M059J (cell line): ENCODE data around the gene VEZF1. TPM values are rescaled to one million over a fixed set of nuclear protein-coding genes. Genes with fewer than 3 reads are reported as not detected.
"Not testable (repeated sequence)": the region's sequence is repeated elsewhere in the genome, so short reads cannot be mapped to it uniquely, and the experiment has no call there.

ENCODE experiments used
- DNase-seq: peaks from one replicate; pipeline ENCODE4 v3.0.0-alpha.2; 2012; ENCODE audit warnings: low read depth
- total RNA-seq: library from RNA; depleted of rRNA; stranded (reverse); fragments of >200 nt; shearing (Covaris generic); gene quantifications from 2 replicates; pipeline ENCODE4 v1.2.3, GENCODE V29; 2014

VEZF1 gene
- total RNA-seq, 1 experiment from 2014 or later: 62.4 TPM

DNA sequence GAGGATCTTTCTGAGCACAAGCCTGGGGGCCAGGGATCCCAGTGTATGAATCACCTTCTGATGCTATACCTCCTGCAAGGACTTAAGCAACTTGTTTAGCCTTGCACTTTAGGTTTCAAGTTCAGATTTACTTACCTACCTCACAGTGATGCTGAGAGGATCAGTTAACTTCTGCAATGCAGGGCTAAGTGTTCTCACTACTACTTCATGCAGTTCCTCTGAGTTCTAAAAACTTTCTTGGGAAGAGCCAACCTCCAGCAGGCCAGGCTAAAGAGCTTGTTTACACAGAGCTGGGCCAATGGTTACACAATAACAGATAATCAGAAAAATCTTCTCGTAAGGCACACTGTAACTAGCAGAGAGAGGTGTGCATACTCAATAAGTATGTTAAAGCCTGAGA, 13.0 kb downstream of the VEZF1 start:
- DNase-seq: no peak

DNA sequence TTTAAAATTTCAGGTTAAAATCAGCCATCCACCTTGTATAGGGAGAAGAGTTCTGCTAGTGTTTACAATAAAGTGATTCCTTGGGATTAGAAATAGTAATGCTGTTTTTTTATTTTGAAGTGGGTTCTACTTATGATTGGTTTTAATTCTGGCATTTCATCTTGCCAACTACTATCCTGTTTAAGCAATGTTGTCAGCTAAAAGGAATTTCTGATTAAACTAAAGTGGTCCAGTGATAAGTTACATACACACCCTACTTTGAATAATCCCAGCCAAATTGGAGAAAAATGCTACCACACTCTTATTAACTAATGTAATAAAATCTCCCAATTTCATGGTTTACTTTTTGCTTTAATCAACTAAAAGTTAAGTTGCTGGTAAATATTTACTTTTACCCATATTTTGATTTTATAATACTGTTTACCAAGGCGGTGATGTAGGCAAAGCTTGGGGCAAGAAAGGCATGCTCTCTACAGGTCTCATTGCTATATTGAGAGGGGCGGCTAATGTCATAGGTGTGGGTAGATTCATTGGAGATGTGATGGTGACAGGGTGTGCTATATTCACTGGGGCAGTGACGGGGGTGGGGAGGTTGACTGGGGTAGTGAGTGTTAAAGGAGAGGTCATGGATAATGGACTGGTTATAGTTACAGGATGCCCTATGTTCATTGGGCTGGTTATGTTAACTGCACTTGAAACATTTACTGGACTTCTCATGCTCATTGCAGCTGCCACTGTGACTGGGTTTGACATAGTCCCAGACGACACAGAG, 13.8 kb downstream of the VEZF1 start:
- DNase-seq: not testable (repeated sequence)

DNA sequence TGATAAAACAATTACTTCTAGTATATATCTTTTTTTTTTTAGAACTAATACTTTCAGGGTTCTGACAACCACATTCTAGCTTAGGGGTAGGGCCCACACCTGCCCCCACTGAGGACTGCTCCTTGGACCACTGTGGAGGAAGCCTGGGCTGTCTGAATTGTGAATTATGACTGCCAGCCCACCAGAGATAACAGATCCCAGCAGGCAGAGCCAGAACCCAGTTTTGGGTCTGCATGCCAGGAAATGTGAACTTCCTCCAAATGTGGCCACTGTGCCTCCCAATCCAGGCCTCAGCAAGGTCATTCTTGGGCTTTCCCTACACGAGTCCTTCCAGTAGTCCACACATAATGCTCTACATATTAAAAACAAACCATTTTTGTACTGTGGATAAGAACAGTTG, 15.9 kb downstream of the VEZF1 start:
- DNase-seq: no peak

DNA sequence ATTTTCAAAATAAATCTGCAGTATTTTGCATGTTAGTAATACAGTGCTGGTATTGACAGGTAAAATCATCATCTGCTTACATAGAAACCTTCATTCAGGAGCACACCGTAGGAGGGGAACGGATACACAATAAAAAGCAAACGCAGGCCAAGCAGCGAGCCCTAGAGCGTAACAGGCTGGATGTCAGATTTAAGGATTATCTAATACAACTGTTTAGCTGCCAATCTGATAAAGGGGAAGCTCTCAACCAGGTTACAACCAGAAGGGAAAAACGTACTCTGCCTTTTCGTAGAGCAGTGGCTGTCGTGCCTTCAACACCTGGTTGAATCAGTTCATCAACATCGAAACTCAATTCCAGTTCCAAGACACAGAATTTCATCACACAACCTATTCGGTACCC, 16.5 kb downstream of the VEZF1 start:
- no peak for DNase-seq

DNA sequence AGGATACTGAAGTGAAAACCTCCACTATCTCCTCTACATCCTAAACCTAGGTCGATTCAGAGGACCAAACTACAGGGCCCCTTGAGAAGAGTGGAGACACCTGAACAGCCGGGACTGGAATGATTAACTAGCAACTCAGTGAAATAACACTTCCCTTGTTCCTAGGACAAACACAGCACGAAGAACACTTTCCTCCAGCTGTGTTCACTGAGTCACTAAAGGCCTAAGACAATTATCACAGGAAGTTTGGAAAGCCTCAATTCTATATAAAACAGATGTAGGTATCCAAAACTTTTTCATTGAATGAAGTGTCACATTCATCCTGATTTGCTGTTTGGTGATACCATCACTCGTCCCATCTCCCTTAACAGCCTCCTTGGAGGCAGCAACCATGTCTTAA, 17.3 kb downstream of the VEZF1 start:
- DNase-seq: no peak

DNA sequence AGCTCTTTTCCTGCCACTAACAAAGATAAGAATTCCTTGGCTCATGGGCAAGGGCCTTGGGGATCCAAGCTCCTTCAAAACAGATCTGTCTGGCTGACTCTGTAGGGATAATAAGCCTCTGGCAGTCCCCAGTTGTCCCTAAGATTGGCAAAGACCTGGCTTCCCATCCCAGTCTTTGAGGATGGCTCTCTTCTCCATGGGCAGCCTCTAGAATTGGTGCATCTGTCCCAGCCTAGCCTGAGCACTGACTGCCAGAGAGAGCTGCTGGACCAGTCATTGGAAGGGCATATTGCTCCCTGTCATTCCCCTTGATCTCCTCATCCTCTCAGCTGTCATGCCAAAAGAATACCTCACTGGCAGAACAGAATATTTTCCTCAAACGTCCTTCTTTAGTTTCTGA, 19.6 kb downstream of the VEZF1 start:
- DNase-seq: no peak

DNA sequence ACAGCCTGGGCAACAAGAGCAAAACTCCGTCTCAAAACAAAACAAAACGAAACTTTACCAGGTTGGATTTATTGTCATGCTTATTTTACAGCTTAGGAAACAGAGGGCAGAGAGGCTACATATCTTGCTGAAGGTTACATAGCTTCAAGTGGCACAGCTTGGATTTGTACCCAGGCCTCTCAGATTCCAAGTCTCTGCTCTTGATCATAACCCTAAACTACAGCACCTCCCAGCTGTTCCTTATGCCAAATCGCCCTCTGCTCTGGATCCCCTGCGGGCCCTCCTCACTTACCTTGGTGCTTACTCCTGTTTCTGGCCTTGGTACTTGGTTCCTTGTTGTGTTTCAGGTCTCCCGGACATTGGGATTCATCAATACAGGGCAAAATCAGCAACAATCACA, 21.2 kb downstream of the VEZF1 start:
- DNase-seq: no peak

DNA sequence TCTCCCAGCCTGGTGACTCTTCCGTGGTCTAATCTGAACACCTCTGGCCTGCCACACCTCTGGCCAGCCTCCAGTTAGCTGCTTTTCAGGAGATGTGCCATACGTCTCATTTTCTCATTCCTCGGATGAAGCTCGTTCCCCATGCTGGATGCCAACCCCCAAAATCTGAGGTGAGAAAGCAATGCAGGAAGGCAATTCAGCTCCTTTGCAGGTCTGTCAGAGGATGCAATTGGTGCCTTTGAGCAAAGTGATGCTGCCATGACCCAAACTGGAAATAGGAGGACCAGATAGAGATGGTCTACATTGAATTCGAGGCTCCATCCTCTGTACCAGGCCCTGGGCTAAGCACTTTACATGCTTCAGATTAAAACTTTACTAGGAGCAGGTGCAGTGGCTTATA, 21.8 kb downstream of the VEZF1 start:
- DNase-seq: no peak

DNA sequence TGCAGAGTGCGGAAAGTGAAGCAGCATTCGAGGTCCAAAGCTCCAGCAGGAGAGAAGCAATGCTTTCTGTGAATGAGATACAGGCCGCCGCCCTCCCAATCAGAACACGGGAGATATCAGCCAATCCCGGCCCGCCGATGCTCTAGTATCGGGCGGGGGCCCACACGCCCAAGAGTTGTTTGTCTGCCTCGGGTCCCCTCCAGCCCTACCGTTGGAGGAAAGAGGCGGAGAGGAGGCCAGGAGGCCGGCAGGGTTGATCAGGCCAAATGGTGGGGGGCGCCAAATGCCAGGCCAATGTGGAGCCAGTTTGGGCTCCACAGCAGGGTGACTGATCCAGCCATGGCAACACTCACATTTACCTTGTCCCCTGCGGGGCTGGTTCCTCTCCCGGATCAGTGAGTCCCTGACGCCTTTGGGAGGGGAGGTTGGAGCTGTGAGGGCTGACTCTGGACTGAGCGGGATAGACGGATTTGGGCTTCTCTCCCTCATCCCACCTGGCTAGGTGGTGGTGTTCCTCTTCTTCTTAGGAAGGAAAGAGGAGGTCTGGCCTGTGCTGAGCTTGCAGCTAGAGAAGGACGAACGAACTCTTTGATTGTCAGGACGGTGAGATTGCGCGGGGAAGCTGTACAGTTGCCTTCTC, 22.4 kb downstream of the VEZF1 start:
- no peak for DNase-seq

DNA sequence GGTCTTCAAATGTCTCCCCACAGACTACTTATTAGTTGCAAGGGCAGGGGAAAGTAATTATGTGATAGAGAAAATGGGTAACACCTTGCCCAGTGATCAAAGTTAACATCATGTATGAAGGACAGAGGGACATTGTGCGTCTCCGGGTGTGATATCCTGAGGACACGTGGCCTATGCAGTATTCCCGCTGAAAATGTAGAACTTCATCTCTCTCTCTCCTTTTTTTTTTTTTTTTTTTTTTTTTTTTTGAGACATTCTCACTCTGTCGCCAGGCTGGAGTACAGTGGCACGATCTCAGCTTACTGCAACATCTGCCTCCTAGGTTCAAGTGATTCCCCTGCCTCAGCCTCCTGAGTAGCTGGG, 24.9 kb downstream of the VEZF1 start:
- no peak for DNase-seq

DNA sequence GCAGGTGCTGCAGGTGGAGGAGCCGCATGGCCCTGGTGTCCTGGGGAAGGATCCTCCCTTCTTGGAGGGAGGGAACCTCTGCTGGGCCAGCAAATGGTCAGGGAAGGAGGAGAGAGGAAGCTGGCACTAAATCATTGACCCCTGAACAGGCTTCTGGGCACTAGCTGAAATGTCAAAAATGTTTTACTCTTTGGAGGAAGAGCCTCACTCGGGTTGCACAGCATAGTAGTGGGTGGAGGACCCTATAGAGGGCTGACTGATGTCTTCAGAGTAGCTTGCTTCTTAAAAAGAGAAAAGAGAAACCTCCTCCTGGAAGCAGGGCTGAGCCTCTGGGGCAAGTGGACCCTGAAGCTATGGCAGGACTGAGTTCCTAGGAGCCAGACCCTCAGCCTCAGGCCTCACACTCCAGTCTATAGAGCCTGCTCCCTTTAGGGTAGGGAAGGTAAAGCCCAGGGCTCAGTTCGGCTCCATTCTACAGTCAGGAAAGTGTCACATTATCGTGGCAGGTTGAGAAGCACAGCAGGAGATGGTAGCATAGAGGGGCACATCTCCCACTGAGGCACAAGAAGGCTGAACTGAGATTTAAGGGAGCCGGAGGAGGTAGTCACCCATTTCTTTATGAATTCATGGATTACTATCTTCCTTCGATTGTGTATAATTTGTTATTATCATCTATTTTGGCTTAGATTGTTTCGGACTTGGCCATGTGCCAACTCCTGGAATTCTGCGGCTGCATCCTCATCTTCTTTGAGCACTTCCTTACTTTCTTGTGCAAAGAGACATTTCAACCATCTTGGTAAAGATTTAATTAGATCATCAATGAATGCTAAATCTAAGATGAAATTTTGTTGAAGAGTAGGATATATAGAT, 25.5 kb downstream of the VEZF1 start:
- DNase-seq: no peak

DNA sequence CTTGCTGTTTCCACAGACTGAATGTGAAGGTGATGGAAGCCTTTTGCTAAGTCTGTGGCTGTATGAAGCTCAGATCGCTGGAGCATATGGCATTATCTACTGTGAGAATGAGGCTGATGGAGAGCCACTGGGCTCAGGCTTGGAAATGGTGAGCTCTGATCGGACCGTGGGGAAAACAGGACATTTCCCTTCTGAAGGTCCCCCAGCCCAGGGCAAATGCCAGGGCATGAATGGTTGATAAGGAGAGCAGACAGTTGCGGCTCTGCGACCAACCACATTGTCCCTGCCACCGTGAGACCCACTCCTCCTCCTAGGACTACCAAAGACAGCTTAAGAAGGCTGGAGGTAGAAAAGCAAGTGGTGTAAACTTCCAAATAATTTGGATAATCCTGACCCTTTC, 28.1 kb downstream of the VEZF1 start:
- DNase-seq: no peak

DNA sequence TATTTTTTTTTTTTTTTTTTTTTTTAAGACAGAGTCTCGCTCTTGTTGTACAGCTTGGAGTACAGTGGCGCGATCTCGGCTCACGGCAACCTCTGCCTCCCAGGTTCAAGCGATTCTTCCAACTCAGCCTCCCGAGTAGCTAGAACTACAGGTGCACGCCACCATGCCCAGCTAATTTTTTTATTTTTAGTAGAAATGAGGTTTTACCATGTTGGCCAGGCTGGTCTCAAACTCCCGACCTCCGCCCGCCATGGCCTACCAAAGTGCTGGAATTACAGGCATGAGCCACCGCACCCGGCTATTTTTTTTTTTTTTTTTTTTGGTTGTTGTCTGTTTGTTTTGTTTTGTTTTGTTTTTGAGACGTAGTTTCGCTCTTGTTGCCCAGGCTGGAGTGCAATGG, 29.7 kb downstream of the VEZF1 start:
- DNase-seq: not testable (repeated sequence)

DNA sequence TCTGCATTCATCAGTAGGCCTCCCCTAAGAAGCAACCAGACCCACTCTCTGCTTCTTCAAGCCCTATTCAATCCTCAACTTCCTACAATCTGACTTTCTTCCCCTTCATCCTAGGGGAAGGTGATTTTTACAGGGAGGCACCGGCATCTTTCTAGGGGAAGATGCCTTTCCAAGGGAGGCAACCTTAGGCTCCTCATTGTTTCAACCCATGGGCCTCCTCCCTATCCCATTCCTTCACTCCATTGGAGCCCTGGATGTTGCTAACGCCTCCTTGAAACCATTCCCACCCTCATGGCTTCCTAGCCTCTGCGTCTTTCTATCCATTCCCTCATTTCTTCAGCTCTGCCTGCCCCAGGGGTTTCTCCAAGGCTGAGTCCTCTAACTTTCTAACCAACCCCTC, 30.2 kb downstream of the VEZF1 start:
- no peak for DNase-seq

DNA sequence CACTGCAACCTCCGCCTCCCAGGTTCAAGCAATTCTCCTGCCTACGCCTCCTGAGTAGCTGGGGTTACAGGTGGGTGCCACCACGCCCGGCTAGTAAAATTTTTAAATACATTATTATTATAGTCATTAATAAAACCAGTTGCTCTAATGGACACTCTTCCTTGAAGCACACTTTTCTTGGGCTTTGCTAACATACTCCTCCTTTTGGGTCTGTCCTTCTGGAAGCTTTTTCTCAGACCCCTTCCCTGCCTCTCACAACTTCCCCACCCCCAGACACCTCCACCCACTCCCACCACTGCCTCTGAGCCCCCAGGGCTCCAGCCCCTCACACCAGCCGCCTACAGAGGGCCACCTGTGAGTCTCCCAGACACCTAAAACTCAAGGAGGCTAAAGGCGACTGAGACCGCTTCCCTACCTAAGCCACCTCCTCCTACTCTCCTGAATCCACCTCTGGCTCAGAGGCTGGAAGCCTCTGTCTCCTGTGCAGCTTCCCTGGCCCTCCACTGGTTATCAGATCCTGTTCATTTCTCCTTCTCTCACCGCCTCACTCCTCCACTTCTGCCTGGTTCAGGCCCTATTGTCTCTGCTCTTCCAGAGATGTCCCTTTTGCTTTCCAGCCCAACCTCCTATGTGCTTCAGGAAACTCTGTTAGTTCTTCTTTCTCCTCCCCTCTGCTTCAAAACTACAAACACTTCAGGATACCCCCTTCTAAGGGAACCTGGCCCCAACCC, 30.8 kb downstream of the VEZF1 start:
- DNase-seq: no peak

DNA sequence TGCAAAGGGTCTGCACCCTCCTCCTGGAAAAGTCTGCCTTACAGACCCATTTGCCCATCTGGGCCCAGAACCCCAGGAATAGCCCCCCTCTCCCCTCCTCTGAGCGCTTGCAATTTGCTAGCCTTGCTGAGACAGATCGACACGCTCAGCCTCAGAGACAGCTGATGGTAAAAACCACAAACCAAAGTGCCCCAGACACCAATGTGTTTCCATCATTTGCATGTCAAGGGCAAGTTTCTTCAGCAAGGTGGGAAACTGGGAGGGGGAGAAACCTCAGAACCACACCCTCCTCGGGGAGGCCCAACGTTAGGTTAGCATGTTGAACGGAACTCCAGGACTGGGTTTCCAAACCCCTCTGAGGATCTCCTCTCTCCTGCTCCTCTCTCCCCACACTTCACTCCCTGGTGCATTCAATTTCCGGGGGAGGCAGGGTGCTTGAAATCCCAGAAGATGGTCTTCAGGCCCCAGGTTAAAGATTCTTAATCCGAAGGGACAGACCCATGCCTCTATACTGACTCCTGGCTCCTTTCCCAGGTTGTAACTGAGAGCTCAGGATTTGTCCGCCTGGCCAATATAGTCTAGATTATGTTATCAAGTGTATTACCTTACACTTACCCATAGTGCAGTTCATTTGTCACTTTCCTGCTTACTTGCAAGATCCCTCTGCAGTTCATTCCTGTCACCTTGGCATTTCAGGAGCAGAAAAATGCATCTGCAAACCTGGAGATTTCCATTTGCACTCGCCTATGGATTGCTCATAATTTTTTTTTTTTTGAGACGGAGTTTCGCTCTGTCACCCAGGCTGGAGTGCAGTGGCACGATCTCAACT, 31.5 kb downstream of the VEZF1 start:
- DNase-seq: no peak

DNA sequence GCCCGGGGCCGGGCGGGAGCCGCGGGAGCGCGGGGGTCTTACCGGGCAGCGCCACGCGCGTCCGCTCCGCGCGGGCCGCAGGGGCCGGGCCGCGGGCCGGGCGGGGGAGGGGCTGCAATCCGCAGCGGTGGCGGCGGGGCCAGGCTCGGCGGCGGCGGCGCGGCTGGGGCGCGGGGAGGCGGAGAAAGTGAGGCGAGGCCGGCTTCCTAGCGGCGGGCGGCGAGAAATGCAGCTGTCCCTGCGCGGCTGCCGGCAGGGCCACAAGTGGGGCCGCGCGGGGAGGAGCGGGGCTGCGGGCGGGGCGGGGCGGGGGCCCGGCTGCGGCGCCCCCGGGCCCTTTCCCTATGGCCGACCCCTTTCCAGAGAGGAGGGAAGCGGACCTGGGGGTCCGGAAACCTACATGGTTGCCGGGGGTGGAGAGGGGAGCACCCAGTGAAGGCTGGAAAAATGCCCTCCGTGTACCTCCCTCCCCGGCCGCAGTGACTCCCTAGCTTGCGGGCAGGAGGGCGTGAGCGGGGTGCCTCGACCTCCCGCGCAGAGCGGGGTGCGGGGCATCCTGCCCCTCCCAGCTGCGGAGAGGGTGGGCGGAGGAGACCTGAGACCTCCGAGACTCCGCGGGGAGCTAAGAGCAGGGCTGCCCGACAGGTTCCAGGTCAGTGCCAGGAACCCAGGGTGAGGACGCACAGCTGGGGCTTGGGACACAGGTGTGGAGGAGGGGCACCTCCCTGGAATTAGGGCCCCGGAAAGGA, 32.7 kb downstream of the VEZF1 start, which contains the start of gene CUEDC1:
CUEDC1 (minus strand) TSS at position 230 of the 749 bp plus-strand sequence. CDS start 69,848 bp downstream, outside the sequence.
- DNase-seq: peak; percentile 55

DNA sequence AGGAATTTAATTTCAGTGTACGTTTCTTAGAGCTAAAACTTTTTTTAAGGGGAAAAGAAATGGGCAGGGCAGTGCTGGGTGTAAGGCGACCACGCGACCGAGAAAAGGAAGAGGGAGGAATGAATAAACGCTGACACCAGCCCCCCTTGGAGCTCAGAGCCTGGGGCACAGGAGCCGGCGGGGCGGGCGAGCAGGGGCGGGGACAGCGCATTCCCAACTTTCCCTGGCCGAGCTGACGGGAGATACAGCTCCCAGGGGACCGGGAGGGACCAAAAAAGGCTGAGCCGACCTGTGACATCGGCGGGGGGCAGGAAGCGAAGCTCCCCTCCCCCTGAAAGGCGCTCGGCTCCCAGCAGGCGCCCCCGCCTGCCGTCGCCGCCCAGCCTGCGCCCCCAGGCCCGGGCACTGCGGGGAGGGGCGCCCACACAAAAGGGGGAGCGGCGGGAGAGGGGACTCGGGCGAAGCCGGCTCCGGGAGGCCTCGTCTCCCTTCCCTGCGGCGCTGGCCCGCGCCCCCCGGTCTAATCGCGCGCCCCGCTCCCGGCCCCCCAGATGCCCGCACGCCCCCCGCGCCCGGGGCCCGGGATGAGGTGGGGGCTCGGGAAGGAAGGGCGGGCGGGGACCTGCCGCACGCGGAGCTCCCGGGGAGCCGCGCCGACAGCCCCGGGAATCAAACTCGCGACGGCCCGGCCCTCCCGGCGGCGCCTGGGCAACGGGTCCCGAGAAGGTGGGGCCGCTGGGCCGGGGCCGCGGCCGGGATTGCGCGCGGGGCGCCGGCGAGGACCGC, 33.5 kb downstream of the VEZF1 start:
- peak; percentile 81 for DNase-seq

DNA sequence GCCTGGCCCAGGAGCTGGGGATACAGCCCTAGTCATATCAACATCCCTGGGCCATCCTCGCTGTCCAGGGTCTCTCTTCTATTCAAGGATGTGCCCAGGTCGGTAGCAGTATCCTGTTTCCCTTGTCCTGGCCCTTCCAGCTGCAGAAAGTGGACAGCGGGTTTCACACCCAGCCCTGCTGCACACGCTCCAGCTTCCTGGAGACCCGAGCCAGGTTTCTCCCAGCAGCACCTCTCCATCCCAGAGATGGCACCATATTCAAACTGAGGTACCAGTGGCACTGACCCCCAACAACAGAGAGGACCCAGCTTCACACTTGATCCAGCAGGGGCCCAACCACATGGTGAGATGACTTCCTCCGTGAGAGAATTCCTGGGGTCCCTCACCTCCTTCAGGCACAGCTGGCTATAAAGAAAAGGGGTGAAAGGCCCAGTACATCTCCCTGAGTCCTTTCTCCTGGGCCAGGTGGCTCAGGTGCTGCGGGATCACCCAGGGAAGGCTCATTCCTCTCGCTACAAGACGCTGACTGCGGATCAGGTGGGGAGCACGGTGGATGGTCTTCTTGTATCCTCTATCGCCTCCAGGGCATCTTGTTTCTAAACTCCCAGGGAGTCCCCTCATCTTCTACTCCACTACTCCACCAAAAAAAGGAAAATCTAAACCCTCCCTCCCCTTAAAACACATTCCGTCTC, 34.2 kb downstream of the VEZF1 start:
- DNase-seq: no peak
